Hepatocyte (in vitro differentiated cells): Measurements from ENCODE around the gene ZNF10. TPM values are rescaled to one million over a fixed set of nuclear protein-coding genes. Genes with fewer than 3 reads are reported as not detected.

Experiments used
- DNase-seq: peaks from one replicate; pipeline ENCODE4 v3.0.0-alpha.2; 2016; ENCODE audit warnings: low spot score
- H2AFZ ChIP-seq: fragments of 200-600 bp; sonication (generic); 2 replicates; pipeline ENCODE4 v1.6.0; 2016; ENCODE audit warnings: antibody characterized with exemption, mild to moderate bottlenecking
- H3K27ac ChIP-seq: fragments of 200-600 bp; sonication (generic); 2 replicates; pipeline ENCODE4 v1.5.1; 2016; ENCODE audit warnings: mild to moderate bottlenecking
- H3K27me3 ChIP-seq: fragments of 200-600 bp; sonication (generic); 2 replicates; pipeline ENCODE4 v1.6.1; 2016
- H3K36me3 ChIP-seq: fragments of 200-600 bp; sonication (generic); replicated peaks from 2 replicates; pipeline ENCODE4 v1.5.1; 2016; ENCODE audit warnings: low read depth; ENCODE audit not compliant: insufficient read depth
- H3K4me1 ChIP-seq: fragments of 200-600 bp; sonication (generic); 2 replicates; pipeline ENCODE4 v1.5.1; 2016; ENCODE audit warnings: mild to moderate bottlenecking, moderate library complexity; ENCODE audit not compliant: insufficient read depth
- H3K4me2 ChIP-seq: fragments of 200-600 bp; sonication (generic); 2 replicates; pipeline ENCODE4 v1.6.0; 2016
- H3K4me3 ChIP-seq: fragments of 200-600 bp; sonication (generic); 2 replicates; pipeline ENCODE4 v1.5.1; 2016; ENCODE audit warnings: mild to moderate bottlenecking
- H3K79me2 ChIP-seq: fragments of 200-600 bp; sonication (generic); 2 replicates; pipeline ENCODE4 v1.6.0; 2017; ENCODE audit warnings: mild to moderate bottlenecking
- H3K9me2 ChIP-seq: fragments of 200-600 bp; sonication (generic); replicated peaks from 2 replicates; pipeline ENCODE4 v1.6.0; 2017; ENCODE audit warnings: mild to moderate bottlenecking; ENCODE audit not compliant: insufficient read depth
- H3K9me3 ChIP-seq: fragments of 200-600 bp; sonication (generic); 2 replicates; pipeline ENCODE4 v1.5.1; 2016; ENCODE audit warnings: low read depth, mild to moderate bottlenecking
- H4K20me1 ChIP-seq: fragments of 200-600 bp; sonication (generic); 2 replicates; pipeline ENCODE4 v1.6.0; 2016; ENCODE audit warnings: mild to moderate bottlenecking; ENCODE audit not compliant: insufficient read depth, poor library complexity, severe bottlenecking
- EZH2 ChIP-seq: fragments of 200-600 bp; sonication (generic); IDR thresholded peaks from 2 replicates; pipeline ENCODE4 v1.6.1; 2016; ENCODE audit warnings: antibody characterized with exemption, mild to moderate bottlenecking, borderline replicate concordance
- EZH2phosphoT487 ChIP-seq: fragments of 200-600 bp; sonication (generic); IDR thresholded peaks from one replicate; pipeline ENCODE4 v1.6.1; 2018; ENCODE audit warnings: antibody characterized with exemption, mild to moderate bottlenecking, low read depth, moderate library complexity; ENCODE audit not compliant: unreplicated experiment, severe bottlenecking
- WGBS: methylation state at CpG from one replicate; pipeline ENCODE4 v1.1.6; 2016; ENCODE audit warnings: low lambda C conversion rate; ENCODE audit errors: missing lambda C conversion rate; 5-methylcytosine and 5-hydroxymethylcytosine counted together
- polyA plus RNA-seq: library from polyadenylated mRNA; unstranded; fragments of >200 nt; fragmentation: Nextera tagmentation; extraction: Ambion mirVana; gene quantifications from 2 replicates; pipeline ENCODE4 v1.2.1, GENCODE V29; 2016
- total RNA-seq: library from RNA; depleted of rRNA; stranded (reverse); fragments of >200 nt; gene quantifications from 2 replicates; pipeline ENCODE4 v1.2.3, GENCODE V29; 2014
- TF ChIP-seq, protein P1 (sequence below): fragments of 200-600 bp; sonication (generic); IDR thresholded peaks from 2 replicates; pipeline ENCODE4 v1.5.1; 2016; ENCODE audit warnings: antibody characterized with exemption, mild to moderate bottlenecking; ENCODE audit not compliant: poor library complexity

Gene ZNF10
- total and polyA plus RNA-seq, 2 experiments from 2014 or later = 7.3 to 14.4 TPM

DNA sequence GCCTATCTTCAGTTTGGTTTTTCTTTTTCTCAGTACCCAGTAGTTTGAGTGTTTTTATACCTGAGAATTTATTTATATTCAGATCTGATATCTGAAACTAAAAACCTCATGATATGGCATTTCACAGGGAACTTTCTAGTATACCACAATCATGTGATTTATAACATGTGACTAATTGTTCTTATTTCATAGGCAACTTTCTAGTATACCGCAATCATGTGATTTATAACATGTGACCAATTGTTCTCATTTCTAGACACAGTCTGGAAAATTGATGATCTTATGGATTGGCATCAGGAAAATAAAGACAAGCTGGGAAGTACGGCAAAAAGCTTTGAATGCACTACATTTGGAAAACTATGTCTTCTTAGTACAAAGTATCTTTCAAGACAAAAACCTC is 71.5 kb downstream of the ZNF10 start:
- WGBS = 57% methylated on average over 2 of the region's 2 CpGs
- Histone ChIP-seq H2AFZ (no peak overlapping the region), H3K9me3 (peaks cover 64% of the 10 kb centered on the region), H3K9me2 (no peaks in the 10 kb centered on the region), H3K36me3 (peaks cover 40% of the 10 kb centered on the region), H3K4me1 (no peaks in the 10 kb centered on the region), H4K20me1 (no peaks in the 10 kb centered on the region), H3K79me2 (no peaks in the 10 kb centered on the region), H3K4me2 (no peak overlapping the region), H3K27me3 (no peaks in the 10 kb centered on the region), H3K27ac (no peak overlapping the region), H3K4me3 (no peak overlapping the region)
- no peak for DNase-seq
- TF ChIP-seq, protein P1, sequence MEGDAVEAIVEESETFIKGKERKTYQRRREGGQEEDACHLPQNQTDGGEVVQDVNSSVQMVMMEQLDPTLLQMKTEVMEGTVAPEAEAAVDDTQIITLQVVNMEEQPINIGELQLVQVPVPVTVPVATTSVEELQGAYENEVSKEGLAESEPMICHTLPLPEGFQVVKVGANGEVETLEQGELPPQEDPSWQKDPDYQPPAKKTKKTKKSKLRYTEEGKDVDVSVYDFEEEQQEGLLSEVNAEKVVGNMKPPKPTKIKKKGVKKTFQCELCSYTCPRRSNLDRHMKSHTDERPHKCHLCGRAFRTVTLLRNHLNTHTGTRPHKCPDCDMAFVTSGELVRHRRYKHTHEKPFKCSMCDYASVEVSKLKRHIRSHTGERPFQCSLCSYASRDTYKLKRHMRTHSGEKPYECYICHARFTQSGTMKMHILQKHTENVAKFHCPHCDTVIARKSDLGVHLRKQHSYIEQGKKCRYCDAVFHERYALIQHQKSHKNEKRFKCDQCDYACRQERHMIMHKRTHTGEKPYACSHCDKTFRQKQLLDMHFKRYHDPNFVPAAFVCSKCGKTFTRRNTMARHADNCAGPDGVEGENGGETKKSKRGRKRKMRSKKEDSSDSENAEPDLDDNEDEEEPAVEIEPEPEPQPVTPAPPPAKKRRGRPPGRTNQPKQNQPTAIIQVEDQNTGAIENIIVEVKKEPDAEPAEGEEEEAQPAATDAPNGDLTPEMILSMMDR = no peak
- no peak for TF ChIP-seq EZH2
- no peak for TF ChIP-seq EZH2phosphoT487

DNA sequence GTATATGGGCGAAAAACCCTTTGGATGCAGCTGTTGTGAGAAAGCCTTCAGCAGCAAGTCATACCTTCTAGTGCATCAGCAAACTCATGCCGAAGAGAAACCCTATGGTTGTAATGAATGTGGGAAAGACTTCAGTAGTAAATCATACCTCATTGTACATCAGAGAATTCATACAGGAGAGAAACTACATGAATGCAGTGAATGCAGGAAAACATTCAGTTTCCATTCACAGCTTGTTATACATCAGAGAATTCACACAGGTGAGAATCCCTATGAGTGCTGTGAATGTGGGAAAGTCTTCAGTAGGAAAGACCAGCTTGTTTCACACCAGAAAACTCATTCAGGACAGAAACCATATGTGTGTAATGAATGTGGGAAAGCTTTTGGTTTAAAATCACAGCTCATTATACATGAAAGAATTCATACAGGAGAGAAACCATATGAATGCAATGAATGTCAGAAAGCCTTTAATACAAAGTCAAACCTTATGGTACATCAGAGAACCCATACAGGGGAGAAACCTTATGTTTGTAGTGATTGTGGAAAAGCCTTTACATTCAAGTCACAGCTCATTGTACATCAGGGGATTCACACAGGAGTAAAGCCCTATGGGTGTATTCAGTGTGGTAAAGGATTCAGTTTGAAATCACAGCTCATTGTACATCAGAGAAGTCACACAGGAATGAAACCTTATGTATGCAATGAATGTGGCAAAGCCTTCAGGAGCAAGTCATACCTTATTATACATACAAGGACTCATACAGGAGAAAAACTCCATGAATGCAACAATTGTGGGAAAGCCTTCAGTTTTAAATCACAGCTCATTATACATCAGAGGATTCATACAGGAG is 72.3 kb downstream of the ZNF10 start:
- H3K9me3 ChIP-seq = peaks cover 71% of the 10 kb centered on the region
- TF ChIP-seq, protein P1 = no peak
- TF ChIP-seq EZH2phosphoT487 = no peak
- TF ChIP-seq EZH2 = no peak
- peak overlapping the region; percentile 27 for H3K4me3 ChIP-seq
- peaks cover 40% of the 10 kb centered on the region for H3K36me3 ChIP-seq
- H3K27me3 ChIP-seq = no peaks in the 10 kb centered on the region
- H3K9me2 ChIP-seq = no peaks in the 10 kb centered on the region
- no peaks in the 10 kb centered on the region for H4K20me1 ChIP-seq
- no peaks in the 10 kb centered on the region for H3K79me2 ChIP-seq
- H3K27ac ChIP-seq = no peak overlapping the region
- no peak overlapping the region for H2AFZ ChIP-seq
- 98% methylated on average over 2 of the region's 2 CpGs for WGBS
- no peaks in the 10 kb centered on the region for H3K4me1 ChIP-seq
- no peak overlapping the region for H3K4me2 ChIP-seq
- no peak for DNase-seq

DNA sequence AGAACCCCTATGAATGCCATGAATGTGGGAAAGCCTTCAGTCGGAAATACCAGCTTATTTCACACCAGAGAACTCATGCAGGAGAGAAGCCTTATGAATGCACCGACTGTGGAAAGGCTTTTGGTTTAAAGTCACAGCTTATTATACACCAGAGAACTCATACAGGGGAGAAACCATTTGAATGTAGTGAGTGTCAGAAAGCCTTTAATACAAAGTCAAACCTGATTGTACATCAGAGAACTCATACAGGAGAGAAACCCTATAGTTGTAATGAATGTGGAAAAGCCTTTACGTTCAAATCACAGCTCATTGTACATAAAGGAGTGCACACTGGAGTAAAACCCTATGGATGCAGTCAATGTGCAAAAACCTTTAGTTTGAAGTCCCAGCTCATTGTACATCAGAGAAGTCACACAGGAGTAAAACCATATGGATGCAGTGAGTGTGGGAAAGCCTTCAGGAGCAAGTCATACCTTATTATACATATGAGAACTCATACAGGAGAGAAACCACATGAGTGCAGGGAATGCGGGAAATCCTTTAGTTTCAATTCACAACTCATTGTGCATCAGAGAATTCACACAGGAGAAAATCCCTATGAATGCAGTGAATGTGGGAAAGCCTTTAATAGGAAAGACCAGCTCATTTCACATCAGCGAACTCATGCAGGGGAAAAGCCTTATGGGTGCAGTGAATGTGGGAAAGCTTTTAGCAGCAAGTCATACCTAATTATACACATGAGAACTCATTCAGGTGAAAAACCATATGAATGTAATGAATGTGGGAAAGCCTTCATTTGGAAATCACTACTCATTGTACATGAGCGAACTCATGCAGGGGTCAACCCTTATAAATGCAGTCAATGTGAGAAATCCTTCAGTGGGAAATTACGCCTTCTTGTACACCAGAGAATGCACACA is 73.2 kb downstream of the ZNF10 start:
- H3K4me2 ChIP-seq = no peak overlapping the region
- no peaks in the 10 kb centered on the region for H3K79me2 ChIP-seq
- no peak for DNase-seq
- H4K20me1 ChIP-seq = no peaks in the 10 kb centered on the region
- no peaks in the 10 kb centered on the region for H3K27me3 ChIP-seq
- TF ChIP-seq EZH2phosphoT487 = no peak
- no peak for TF ChIP-seq EZH2
- TF ChIP-seq, protein P1 = no peak
- peaks cover 40% of the 10 kb centered on the region for H3K36me3 ChIP-seq
- H3K9me2 ChIP-seq = no peaks in the 10 kb centered on the region
- peaks cover 78% of the 10 kb centered on the region for H3K9me3 ChIP-seq
- peak overlapping the region; percentile 27 for H3K4me3 ChIP-seq
- no peaks in the 10 kb centered on the region for H3K4me1 ChIP-seq
- no peak overlapping the region for H2AFZ ChIP-seq
- WGBS = 100% methylated on average over 7 of the region's 7 CpGs
- no peak overlapping the region for H3K27ac ChIP-seq
